HG03469 (cell line): Measurements from ENCODE around the gene FOSL1.

ENCODE experiments used
- ATAC-seq: cut with Tn5 transposase; IDR thresholded peaks from one replicate; pipeline ENCODE4 v1.9.1; 2021; ENCODE audit warnings: mild to moderate bottlenecking, moderate library complexity, moderate number of reproducible peaks; ENCODE audit not compliant: unreplicated experiment

FOSL1 gene

GRCh38 chr11:65919573-65920371 lies 19.6 kb upstream of the FOSL1 start:
- ATAC-seq: no peak

DNA sequence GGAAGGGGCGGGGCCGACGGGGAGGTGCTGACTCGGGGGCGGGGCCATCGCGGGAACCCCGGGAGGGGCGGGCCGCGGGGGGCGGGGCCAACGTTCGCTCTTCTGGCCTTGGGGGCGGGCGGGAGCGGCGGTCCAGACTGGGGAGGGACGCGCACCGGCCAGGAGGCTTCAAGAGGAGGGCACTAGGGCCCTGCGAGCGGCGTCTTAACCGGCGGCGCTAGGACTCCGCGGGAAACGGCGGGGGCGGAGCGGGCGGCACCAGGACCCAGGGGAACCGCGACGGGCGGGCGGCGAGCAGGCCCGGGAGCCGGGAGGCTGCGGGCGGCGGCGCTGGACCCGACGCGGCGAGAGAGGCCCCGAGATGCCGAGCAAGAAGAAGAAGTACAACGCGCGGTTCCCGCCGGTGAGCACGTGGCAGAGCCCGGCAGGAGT lies 19.0 kb upstream of the FOSL1 start, which contains the start of gene DRAP1:
Gene DRAP1, plus strand, starts transcription at position 286 of the 432 bp plus-strand sequence. Its CDS starts 76 bp downstream, at position 362.
- peak; percentile 63 for ATAC-seq

GRCh38 chr11:65918211-65919140 lies 18.3 kb upstream of the FOSL1 start, which contains the start of gene C11orf68:
TSS of gene C11orf68 (minus strand) at chr11:65919062. CDS start at chr11:65919031, 31 bp downstream.
- ATAC-seq: no peak

DNA sequence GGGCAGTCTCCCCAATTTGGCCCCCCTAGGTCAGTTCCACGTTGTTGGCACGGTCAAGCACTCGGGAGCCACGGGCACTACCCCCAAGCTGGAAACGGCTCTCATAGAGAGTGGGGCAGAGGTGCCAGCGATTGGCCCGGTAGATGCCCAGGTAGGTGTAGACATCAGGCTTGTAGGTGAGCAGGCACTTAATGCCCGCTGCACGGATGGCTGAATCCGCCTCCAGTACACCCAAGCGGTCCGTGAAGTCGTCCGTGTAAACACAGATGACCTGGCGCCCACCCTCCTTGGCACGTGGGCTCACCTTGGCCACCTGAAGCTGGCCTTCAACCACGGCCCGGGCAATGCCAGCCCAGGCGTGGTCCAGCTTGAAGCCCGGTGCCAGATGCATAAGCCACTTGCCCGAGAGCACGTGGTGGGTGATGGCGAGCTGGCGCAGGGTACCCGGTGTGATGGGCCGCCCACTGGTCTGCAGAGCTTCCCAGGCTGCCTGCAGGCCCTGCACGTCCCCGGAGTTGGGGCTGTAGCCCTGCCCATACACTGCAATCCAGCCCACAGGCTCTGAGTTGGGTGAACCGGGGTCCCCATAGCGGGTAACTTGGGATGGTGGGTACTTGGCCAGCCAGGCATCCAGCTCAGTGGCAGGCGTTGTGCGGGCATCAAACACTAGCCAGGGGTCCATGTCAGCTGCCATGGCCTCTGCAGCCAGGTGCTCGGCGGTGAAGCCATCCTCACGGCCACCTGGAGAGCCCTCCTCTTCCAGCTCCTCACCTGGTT lies 17.4 kb upstream of the FOSL1 start:
- ATAC-seq: no peak

DNA sequence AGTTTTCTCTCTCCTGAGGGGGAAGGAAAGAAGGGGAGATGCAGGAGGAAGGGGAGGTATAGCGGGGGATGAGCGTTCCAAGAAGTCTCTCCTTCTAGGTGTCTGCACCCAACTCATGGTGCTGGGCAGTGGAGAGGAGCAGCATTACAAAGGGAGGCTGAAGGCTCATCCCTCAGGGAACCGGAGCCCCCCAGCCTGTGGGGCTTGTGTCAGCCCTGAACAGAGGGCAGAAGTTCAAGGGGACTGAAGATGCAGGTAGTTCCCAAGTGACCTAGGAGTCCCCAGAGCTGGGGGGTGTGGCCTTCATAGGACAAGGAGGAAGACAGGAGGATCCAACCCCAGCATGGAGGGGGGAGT lies 16.9 kb upstream of the FOSL1 start:
- ATAC-seq: no peak

DNA sequence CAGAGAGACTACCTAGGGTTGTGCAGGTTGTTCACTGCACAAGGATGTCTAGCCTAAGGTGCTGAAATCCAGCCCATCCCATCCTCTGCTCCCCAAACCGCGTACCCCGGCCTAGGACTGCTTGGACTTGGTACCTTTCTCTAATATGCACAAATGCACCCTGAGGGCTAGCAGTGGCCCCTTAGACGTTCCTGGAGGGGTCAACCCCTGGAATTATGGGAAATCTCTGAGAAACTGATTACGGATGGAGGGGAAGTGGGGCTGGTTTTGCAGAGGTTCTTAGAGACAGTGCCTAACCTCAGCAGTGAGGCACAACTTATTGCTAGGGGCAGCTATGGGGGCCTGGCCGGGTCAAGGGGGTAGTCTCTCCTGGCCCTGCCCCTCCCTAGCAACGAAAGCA lies 16.2 kb upstream of the FOSL1 start:
- no peak for ATAC-seq

DNA sequence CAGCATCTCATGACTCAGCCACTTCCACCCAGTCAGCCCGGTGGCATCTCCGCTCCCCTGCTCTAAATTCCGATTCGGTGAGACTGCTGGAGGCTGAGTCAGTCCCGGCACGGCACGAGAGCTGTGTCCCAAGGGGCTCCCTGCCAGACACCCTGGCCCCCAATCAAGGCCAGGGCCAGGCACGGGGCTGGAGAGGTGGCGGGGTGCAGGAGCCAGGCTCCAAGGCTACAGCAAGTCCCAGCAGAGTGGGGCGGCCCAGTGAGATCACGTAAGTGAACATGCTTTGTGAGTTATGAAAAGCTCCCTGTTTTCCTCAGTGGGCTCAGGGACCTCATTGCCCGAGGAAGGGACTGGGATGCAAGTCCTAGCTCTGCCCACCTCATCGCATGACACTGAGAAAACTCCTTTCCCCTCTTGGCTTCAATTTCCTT lies 15.6 kb upstream of the FOSL1 start:
- no peak for ATAC-seq

DNA sequence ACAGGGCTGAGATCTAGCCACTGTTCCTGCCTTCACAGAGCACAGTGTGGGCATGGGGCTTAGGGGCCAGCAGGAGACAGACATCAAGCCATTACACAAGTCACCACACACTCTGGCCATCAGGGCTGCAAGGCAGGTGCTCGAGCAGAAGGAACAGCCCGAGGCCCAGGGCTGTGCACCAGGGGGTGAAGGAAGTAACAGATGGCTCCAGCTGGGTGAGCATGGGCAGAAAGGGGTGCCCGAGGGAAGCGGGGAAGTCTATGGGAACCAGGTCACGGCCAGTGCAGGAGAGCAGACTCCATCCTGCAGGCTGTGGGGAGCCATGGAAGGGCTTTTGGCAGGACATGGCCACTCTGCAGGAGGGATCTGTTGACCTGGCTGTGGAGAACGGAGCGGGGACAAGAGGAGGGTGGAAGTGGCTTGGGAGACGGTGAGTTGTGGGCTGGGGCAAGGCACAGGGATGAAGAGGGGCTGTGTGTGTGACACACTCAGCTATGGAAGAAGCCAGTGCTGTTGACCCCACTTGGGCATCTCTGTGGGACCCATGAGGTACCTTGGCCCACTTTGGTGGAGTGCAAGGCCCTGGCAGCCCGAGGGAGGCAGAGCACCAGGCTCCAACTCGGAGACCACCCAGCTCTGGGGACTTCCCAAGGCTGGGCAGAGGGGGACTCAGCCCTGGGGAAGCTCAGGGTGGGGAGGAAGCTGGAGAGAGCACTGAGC lies 15.1 kb upstream of the FOSL1 start:
- no peak for ATAC-seq

DNA sequence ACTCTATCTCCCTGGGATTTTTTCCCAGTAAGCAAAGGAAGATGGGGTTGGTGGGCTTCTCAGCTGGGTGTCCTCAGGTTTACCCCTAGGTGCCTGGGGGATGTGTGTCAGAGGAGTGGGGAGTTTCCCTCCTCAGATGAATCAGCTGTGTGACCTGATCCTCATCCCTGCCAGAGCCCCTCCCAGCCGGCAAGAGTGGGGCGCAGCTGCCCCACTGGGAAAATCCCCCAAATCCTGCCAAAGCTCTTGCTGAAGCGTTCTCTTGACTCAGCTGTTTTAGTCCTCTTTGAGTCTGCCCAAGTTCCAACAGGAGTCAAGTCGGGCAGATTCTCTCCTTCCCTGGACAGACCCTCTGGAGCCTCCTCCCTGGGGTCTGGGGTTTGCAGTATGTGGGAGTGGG lies 12.7 kb upstream of the FOSL1 start:
- no peak for ATAC-seq

GRCh38 chr11:65911682-65912568 lies 11.7 kb upstream of the FOSL1 start:
- no peak for ATAC-seq

GRCh38 chr11:65907878-65908277 lies 7.7 kb upstream of the FOSL1 start:
- ATAC-seq: no peak

GRCh38 chr11:65906602-65907001 lies 6.4 kb upstream of the FOSL1 start:
- no peak for ATAC-seq

DNA sequence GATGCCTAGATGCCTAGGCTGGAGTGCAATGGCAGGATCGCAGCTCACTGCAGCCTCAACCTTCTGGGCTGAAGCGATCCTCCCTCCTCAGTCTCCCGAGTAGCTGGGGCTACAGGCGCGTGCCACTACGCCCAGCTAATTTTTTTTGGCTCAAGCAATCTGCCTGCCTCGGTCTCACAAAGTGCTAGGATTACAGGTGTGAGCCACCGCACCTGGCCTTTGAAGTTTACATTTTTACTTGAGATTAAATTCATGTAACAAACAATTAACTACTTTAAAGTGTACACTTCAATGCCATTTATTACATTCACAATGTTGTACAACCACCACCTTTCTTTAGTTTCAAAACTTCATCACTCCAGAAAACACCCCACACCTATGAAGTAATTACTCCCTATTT lies 3.5 kb upstream of the FOSL1 start:
- ATAC-seq: no peak

DNA sequence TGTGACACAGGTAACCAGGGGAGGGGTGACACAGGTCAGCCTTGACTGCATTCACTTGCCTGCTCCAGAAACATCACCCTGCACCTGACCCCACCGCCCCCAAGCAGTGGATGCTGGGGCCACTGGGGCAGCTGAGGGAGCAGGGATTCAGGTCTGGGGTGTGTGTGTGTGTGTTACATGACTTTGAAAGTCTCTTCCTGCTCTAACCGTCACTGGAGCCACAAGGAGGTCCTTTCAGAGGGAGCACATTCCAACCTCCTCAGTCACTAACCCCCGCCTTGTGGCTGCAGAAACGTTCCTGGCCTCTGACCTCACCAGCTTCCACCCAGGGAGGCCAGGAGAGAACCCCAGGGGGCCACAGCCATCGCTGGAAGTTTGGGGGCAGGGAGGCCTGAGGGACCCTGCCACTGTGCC lies 2.9 kb upstream of the FOSL1 start:
- ATAC-seq: no peak

- no peak for ATAC-seq
Measured at GRCh38 chr11:65900899-65901180, 652 bp upstream of the FOSL1 start.

- no peak for ATAC-seq
Measured at GRCh38 chr11:65899356-65900124, 648 bp downstream of the FOSL1 start.

DNA sequence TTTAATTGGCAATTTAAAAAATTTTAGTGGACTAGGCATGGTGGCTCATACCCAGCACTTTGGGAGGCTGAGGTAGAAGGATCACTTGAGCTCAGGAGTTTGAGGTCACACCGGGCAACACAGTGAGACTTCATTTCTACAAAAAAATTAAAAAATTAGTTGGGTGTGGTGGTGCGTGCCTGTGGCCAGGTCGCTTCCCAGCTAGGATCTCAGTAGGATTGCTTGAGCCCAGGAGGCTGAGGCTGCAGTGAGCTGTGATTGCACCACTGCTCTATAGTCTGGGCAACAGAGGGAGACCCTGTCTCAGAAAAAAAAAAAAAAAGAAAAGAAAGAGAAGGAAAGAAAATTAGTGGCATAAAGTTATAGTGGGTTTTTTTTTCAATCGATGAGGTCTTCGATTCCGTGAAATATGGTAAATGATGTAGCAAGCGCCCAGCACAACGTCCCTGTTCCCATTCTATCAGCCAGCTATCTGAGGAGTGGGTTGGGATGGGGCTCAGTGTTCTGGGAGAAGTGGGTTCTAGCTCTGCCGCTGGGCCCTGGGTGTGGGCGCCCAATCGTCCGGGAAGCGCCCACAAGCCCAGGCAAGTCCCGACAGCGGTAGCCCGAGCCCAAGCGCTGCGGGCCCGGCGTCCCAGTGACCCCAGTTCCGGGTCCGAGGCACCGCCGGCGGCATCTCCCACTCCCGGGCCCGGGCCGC lies 1.4 kb downstream of the FOSL1 start:
- ATAC-seq: no peak

- no peak for ATAC-seq
Measured at GRCh38 chr11:65897020-65897471, 3.1 kb downstream of the FOSL1 start.
